GM21786 (cell line): ENCODE measurements around the gene FOXN3.
A peak's percentile ranks its signal among the peaks of the same experiment; 100 is the strongest.

ENCODE experiments used
- ATAC-seq: cut with Tn5 transposase; IDR thresholded peaks from one replicate; pipeline ENCODE4 v1.9.1; 2021; ENCODE audit not compliant: unreplicated experiment

Gene FOXN3

DNA sequence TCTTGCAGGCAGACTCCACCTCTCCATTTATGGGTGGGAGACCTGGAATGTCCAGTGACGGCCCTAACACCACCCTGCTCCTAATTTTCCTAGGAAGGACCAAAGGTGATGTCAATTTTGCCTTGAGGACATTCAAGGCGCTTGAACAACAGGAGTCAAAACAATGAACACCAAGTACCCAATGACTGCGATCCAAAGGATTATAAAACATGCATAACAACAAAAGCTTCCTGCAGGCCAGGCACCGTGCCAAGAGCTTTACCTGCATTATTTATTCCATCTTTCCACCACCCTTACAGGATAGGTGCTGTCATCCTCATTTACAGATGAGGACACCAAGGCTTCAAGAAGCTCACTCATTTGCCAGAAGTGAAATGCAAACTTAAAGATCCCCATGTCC, 15.2 kb upstream of the FOXN3 start:
- no peak for ATAC-seq

DNA sequence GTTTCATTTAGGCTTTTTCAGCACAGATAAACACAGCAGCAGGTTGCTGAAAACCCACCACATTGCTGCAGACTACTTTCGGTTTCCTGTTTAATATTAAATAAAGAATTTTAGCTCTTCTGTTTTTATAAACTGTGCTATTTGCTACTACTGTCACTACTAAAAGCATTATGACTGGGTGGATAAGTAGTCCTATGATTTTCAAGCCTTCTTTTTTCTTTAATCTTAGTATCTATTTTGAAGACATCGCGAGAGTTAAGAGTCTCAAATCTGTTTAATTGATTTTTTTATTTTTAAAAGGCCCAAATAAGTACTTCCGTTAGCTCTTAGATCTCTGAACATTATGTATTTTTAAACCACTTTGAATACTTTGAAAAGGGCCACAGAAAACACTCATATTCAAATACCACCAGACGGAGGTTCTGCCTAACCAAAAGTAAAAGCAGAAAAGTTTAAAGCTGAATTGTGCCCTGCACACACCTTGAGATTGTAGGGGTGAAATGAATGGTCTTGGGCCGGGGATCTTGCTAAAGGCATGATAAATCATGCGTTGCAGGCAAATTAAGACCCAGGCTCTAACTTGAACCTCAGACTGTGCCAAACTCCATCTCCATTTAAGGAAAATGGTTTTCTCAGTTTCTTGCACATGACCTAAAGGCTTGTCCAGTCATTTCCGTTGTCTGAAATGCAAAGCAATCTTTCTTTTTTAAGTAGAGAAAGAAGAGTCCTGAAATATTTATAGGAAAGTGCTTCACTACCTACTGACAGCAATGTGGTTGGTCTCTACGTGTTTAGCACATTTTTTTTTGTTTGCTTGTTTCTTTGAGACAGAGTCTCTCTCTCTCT, 13.6 kb upstream of the FOXN3 start:
- peak; percentile 81 for ATAC-seq

DNA sequence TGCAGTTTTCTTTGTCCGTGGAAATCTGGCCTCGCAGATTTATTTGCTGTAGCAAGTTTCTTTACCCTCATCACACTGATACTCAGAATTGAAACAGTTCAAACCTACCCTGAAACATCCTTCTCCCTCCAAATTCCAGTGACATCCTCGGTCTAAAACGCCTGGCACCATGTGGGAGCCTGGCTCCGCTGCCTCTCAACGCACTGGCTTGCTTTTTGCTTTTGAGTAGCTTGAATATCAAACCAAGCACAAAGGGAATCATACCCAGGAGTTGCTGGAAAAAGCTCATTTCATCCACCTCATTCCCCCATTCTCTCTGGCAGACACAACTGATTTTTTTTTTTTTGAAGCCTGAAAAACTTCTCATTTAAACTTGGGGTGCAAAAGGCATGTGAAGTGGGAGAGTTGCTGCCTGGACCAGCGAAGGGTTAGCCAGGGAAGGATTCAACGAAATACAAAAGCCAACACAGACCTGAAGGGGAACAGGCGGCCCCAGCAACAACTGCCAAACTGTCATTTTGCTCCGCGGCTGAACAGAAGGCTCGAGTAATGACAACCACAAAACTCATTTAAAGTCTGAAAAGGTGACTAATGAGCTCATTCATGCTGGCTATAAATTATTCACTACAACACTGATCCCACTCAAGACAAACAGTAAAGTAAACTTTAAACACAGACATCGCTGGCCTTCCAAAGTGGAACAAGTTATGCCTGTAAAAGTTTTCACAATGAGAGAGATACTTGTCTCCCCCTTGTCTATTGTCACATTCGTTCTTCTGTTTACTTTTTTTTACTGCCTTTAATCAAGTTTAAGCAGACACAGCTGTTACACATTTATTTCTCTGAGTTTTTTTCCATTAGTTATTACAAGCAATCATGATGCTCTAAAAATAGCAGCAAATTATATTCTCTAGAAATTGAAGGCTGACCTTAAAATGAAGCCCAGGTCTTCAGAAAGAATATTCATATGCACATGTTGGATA, 12.5 kb upstream of the FOXN3 start:
- no peak for ATAC-seq

DNA sequence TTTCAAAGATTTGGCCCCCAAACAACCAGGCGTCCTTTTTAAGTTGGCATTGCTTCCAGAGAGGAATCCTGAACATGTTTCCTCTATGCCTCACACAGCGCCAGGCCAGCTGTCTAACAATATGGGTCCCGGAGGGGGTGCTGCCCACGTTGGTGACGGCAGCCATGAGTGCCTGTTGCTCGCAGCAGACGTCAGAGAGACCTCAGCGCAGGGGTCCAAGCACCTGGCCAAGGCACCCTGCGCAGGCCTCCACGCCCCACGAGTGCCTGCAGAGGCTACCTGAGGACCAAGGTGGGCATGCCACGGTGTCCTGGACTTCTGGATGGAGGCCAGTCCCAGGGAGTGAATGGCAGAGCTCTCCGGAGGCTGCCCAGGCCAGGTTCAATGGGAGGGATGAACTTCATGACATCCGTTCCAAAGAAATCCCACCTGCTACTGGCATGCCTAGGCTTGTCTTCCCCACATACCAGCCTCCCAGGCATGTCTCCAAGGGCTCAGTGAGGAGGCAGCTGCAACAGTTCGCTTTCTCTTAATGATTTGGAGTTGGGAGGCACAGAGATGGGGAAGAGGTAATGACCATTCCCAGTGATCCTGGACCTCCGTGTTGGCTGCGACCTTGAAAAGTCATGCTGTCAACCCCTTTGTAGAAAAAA, 11.6 kb upstream of the FOXN3 start:
- ATAC-seq, result no peak

DNA sequence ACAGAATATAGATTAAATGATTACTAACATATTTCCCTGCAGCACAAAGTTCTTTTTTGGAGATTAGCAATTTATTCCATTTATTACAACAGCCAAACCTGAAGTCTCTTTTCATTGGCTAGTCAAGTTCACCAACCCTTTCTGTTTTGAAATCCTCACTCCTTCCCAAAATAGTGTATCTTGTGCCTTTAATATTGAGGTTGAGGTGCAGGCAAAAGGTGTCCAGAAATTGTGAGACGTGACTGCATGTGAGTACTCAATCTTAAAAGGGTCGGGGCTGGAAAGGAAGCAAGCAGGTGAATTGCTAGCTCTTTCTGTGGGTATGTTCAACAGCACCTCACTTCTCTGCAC, 11.1 kb upstream of the FOXN3 start:
- ATAC-seq, result no peak

DNA sequence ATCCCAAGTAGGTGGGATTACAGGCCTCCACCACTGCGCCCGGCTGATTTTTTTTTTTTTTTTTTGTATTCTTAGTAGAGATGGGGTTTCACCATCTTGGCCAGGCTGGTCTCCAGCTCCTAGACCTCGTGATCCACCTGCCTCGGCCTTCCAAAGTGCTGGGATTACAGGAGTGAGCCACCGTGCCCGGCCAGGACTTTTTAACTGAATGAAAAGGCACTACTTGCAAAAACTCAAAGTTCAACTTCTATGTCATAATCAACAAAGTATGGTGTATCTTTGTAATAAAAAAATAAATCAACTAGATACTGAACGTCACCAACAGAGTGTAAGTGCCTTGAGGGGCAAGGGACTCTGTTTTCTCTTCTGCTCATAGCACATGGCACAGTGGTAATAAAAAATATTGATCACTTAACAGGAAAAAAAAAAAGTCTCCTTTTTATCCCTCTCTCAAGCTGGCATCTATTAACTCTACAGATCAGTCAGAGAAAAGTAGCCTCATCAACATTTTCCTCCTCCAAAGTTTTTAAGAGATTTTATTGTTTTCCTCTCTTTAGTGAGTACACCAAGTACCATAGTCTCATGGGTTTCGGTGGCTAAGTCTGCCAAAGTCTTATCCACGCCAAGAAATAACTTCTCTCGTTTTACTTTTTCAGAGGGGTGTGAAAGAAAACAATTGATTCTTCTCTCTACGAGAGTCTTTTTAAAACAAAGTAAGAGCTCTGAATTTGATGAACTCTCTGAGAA, 10.6 kb upstream of the FOXN3 start:
- no peak for ATAC-seq

DNA sequence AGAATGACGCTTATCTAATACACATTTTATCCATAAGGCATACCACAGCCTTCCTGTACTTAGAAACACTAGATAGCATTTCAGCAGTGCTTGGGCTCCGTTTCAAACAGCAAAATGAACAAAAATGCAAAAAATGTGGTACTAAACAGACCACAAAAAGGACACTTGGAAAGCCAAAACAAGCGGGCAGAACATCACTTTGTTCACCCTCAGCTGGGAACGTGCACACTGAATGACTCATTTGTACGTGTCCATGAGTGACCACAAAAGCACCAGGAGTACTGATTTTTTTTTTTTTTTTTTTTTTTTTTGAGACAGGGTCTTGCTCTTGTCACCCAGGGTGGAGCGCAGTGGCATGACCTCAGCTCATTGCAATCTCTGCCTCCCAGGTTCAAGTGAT, 8.9 kb upstream of the FOXN3 start:
- peak; percentile 23 for ATAC-seq

DNA sequence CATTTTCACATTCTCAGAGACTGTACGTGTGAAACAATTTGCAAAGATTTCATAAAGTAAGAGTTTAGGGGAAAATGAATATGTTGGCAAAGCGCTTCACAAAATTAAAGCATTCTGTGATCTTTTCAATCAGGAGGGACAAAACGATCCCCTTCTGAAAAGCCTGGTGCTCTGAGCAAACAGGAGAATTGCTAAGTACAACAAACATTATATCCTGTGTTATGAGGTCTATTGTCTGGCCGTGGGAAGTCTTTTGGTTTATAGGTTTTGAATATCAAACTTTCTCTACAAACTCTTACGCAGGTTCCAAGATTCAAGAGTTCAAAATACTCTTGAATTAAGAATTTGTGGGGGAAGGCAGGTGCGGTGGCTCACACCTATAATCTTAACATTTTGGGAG, 7.2 kb upstream of the FOXN3 start:
- no peak for ATAC-seq

DNA sequence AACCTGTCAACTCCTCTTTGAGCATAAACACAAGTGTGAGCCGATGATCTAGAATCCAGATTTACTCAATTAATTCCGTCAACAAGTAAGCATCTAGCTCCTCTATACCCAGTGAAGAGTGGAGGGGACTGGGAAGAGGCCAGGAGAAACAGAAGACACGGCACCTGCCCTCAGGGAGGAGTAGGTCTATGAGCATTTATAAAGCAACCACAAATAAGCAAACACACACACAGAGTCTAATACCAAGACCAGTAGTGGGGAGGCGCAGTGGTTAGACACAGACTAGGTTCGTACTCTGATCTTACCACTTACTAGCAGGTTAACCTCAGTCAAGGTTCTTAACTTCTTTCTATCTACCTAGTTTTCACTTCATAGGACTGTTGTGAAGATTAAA, 5.9 kb upstream of the FOXN3 start:
- no peak for ATAC-seq

DNA sequence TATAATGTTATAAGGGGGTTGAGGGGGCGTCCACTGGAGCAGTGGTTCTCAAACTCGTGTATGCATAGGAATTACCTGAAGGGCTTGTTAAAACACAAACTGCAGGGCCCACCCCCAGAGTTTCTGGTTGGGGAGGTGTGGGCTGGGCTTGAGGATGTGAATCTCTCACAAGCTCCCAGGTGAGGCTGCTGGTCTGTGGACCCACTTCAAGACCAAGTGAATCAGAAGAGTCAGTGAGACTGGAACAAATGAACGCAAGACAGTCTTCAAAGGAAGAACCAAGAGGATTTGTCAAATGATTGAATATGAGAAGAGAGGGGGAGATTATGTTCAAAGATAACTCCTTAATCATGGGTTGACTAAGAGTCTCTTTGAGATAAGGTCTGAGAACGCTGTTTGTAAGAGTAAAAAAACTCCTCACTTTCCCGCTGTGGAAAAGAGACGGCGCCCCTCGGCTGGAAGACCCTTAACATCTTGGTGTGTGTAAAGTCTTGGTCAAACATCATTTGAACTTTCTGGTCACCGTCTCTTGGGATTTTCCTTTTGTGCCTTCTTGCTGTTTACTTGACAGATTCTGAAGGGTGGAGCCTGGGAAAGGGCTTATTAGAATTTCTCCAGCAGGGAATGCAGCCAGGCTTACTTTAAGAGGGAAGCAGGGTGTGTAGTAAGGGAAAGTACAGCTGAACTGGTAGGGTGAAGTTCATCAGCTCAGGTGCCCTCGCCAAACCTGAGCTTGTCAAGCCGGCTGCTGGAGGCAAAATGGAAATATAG, 5.3 kb upstream of the FOXN3 start:
- no peak for ATAC-seq

DNA sequence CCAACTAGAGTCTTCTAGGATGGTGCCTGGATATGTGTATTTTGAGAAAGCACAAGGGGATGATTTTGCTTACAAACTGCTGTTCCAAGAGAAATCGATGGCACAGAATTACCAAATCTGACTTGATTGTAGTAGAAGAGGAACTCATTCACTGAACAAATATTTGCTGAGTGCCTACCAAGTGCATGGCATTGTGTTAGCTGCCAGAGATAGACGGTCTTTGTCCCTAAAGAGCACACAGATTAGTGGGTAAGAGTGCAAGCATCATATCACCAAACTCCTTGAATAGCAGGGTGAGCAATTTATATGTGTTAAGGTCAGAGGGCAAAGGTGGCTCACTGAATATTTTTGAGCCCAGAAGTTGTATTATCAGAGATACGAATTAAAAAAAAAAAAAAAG, 3.5 kb upstream of the FOXN3 start:
- no peak for ATAC-seq

DNA sequence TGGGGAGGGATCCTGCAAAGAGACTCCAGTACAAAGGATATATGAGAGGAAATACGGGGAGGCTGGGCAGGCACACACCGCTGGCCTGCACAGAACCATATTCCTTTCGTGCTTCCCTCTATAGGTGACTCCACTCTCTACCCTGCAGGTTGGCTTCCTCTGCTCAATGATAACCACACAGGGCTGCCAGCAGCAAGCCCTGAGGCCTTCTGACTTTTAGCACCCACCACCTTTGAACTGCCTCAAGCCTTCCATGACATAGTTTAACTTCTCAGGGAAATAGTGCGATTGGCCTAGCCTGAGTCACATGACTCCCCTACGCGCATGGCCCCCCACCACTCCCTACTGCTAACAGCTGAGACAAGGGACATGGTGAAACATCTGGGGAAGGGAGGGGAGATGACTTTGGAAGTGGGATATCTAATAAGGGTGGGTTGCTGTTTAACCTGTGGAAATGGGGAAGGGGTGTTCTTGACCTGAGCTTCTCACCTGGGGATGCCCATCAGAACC, 3.0 kb upstream of the FOXN3 start:
- ATAC-seq, result no peak

DNA sequence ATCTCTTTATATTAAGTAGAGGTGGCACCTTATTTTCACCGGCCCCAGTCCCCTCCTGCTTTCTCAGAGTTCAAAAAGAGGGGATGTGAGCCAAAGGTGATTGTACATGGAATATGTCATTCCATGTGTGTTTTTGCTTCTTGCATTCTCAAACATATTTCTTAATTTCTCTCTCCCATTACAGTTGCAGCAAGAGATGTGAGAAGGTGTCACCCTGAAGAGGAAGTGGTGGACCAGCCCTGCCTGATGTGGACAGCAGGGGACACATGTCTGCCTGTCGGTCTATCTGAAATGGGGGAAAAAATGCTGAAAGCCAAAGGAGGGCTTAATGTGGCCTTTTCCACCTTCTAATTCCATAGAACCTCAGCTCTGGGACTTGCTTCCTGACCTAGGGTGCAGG, 1.9 kb upstream of the FOXN3 start:
- no peak for ATAC-seq

DNA sequence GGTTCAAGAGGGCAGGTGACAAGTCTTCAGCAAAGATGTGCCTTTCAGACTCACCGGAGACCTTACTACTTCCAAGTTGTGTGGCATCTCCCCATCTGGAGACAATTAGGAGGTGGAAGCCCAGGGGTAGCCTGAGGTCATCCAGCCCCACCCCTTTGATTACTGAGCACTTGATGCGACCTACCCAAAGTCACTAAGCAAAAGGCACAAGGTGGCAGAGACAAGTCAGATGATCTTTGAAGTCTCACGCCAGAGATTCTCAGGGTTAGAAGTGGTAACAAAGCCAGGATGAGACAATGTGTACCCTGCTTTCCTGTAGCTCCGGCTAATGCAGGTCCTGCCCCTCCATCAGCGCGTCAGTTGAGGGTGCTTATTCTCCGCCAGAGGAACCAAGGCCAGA, 1.4 kb upstream of the FOXN3 start:
- ATAC-seq, result no peak

DNA sequence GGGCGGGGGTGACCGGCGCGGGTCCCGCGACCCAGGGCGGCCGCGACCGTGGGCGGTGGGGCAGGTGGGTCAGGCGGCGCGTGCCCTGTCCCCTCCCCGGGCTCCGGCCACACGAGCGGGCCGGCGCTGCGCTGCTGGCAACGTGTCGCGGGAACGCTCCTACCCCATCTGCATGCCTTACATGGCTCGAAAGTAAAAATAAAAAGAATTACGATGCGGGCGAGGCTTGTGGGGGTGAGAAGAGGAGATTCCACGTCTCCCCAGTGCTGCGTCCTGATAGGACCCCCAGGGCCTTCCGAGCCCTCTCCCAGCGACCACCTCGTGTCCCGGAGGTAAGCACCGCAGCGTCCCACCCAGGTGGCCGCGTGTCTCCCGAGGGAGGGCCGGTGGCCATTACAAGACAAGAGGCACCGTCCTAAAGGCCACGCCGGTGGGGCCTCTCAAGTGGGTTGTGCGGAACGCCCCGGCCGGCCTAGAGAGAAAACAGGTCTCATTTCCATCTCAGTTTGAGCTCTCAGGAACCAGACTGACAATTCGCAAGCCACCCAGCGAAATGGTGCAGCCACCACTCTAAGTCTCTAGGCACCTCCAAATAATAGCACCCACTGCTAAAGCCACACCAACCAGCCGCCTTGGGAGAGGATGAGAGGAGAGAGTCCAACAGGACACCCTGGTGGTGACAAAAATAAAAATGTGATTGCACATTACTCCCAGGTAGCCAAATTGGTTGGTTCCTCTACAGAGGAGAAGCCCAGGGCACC, 612 bp upstream of the FOXN3 start:
- ATAC-seq, result peak; percentile 57

DNA sequence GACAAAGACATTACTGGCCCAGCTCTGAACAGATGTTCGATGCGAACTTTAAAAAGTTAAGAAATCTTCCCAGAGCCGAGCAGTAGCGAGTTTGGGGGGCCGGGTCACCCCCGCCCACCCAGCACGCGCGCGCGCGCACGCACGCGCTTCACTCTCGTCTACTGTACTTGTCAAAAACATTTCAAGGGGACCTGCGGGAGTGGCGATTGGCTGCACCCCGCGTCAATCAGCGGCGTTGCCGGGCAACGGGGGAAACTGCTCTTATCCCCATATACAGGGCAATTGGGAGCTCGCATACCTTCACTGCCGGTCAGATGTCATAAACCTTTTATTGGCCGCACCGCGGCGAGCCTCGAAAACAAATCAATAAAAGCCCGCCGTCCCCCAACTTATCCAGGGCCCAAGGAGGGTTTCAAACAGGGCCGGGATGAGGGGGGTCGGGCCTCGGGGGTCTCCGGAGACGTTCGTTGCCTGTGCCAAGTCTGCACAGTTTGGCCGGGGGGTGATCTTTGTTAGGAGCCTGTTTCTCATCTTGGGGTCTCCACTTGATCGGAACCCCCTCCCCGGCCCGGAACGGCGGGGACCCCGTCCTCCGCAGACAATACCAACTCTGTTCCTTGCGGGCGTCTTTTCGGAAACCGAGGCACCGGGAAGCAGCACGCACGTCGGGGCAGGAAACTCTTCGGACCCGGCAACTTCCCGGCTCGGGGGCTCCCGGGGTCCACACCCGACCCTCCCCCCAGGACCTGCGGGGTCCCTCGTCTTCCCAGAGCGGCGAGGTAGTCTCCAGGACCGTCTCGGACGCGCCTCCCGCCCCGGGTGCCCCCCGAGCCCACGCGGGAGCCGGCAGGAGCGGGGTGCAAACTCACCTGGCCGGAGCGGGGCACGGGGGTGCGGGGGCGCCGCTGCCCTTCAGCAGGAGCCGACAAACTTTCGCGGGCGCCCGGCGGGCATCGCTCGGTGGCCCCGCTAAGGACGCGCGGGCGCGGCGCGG, 734 bp downstream of the FOXN3 start:
- peak; percentile 85 for ATAC-seq

DNA sequence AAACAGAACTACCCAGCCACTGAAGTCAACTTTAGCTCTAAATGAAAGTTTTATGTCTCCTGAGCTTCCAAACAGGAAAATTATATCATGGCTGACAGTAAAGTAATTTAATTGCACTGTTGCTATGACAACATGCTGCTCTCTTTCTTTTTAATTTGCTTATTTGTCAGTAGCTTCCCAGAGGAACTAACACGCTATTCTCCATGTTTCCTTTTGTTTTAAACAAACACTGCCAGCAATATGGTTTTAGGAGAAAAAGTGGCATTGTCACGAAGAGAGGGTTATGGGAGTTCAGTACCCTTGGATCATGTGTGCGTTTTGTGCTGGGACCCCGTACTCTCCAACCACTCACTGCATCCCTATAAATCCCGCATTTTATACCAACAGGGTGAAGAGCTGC, 1.9 kb downstream of the FOXN3 start:
- no peak for ATAC-seq

DNA sequence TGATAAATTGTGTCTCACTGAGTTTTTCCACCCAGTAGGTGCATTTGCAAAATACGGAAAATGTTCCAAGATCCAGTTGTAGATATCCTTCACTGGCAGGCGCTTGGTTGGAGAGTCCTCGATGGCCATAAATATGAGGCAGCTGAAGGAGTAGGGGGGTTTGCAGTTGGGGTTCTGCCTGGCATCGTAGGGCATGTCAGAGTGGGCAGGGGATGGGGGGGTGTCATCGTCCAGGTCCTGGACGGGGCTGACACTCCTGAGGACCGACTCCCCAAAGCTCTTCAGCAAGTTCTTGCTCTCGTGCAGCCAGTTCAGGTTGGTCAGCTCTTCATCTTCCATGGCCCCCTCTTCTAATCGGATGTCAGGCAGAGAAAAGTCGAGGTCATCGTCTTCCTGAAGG, 5.1 kb downstream of the FOXN3 start:
- no peak for ATAC-seq
